H9 (cell line): Measurements from ENCODE around the gene BMERB1. TPM values are rescaled to one million over a fixed set of nuclear protein-coding genes. Genes with fewer than 3 reads are reported as not detected.

Experiments used
- DNase-seq: peaks from one replicate; pipeline ENCODE4 v3.0.0-alpha.2; 2017
- H2AFZ ChIP-seq: one replicate; pipeline ENCODE4 v1.6.1; 2013; ENCODE audit warnings: mild to moderate bottlenecking, low read length, control low read depth, moderate library complexity
- H2AK5ac ChIP-seq: 2 replicates; pipeline ENCODE4 v1.6.1; 2013; ENCODE audit warnings: low read length, control low read depth, mixed read lengths; ENCODE audit not compliant: insufficient read length
- H2BK120ac ChIP-seq: one replicate; pipeline ENCODE4 v1.6.1; 2013; ENCODE audit warnings: low read depth, mild to moderate bottlenecking, low read length, control low read depth, inconsistent platforms; ENCODE audit not compliant: poor library complexity, severe bottlenecking
- H2BK12ac ChIP-seq: 2 replicates; pipeline ENCODE4 v1.6.1; 2013; ENCODE audit warnings: low read length, control low read depth, mixed read lengths, low read depth; ENCODE audit not compliant: insufficient read length
- H2BK15ac ChIP-seq: 2 replicates; pipeline ENCODE4 v1.6.1; 2013; ENCODE audit warnings: low read depth, low read length, control low read depth
- H2BK20ac ChIP-seq: one replicate; pipeline ENCODE4 v1.6.1; 2013; ENCODE audit warnings: low read depth, mild to moderate bottlenecking, low read length, control low read depth, inconsistent platforms; ENCODE audit not compliant: poor library complexity, severe bottlenecking
- H2BK5ac ChIP-seq: 2 replicates; pipeline ENCODE4 v1.6.1; 2013; ENCODE audit warnings: low read length, control low read depth, mixed read lengths; ENCODE audit not compliant: insufficient read length
- H3K14ac ChIP-seq: 2 replicates; pipeline ENCODE4 v1.6.1; 2013; ENCODE audit warnings: low read length, control low read depth; ENCODE audit not compliant: insufficient read depth
- H3K18ac ChIP-seq: 2 replicates; pipeline ENCODE4 v1.6.1; 2013; ENCODE audit warnings: low read depth, mild to moderate bottlenecking, mixed read lengths, low read length, control low read depth; ENCODE audit not compliant: insufficient read length
- H3K23ac ChIP-seq: 2 replicates; pipeline ENCODE4 v1.6.1; 2013; ENCODE audit warnings: low read length, control low read depth, mixed read lengths, low read depth; ENCODE audit not compliant: insufficient read length
- H3K23me2 ChIP-seq: 2 replicates; pipeline ENCODE4 v1.6.1; 2013; ENCODE audit warnings: low read depth, mild to moderate bottlenecking, mixed read lengths, low read length, control low read depth; ENCODE audit not compliant: insufficient read length, poor library complexity, severe bottlenecking
- H3K27ac ChIP-seq: 2 replicates; pipeline ENCODE4 v1.5.1; 2013; ENCODE audit warnings: low read length, control low read depth, mixed read lengths, low read depth; ENCODE audit not compliant: insufficient read length
- H3K27me3 ChIP-seq: 2 replicates; pipeline ENCODE4 v1.6.1; 2013; ENCODE audit warnings: low read length, control low read depth, inconsistent platforms; ENCODE audit not compliant: insufficient read depth
- H3K4ac ChIP-seq: 2 replicates; pipeline ENCODE4 v1.6.1; 2013; ENCODE audit warnings: low read depth, mild to moderate bottlenecking, control low read depth, inconsistent platforms, low read length, moderate library complexity
- H3K4me1 ChIP-seq: 2 replicates; pipeline ENCODE4 v1.6.1; 2013; ENCODE audit warnings: low read length, control low read depth, inconsistent platforms; ENCODE audit not compliant: insufficient read depth
- H3K4me2 ChIP-seq: 2 replicates; pipeline ENCODE4 v1.6.1; 2013; ENCODE audit warnings: low read length, control low read depth, mixed read lengths; ENCODE audit not compliant: insufficient read length, insufficient read depth
- H3K56ac ChIP-seq: 2 replicates; pipeline ENCODE4 v1.6.1; 2013; ENCODE audit warnings: low read depth, mild to moderate bottlenecking, mixed read lengths, low read length, control low read depth; ENCODE audit not compliant: insufficient read length
- H3K79me1 ChIP-seq: 2 replicates; pipeline ENCODE4 v1.6.1; 2013; ENCODE audit warnings: low read depth, mild to moderate bottlenecking, moderate library complexity, low read length, control low read depth, inconsistent platforms; ENCODE audit not compliant: insufficient read depth, poor library complexity, severe bottlenecking
- H3K79me2 ChIP-seq: 2 replicates; pipeline ENCODE4 v1.6.1; 2013; ENCODE audit warnings: low read length, control low read depth, inconsistent platforms; ENCODE audit not compliant: insufficient read depth
- H3K9ac ChIP-seq: 2 replicates; pipeline ENCODE4 v1.6.1; 2013; ENCODE audit warnings: low read length, control low read depth, mixed read lengths; ENCODE audit not compliant: insufficient read length; ENCODE audit errors: extremely low read depth
- H3K9me3 ChIP-seq: one replicate; pipeline ENCODE4 v1.6.1; 2013; ENCODE audit warnings: low read depth, low read length, inconsistent platforms; ENCODE audit not compliant: control insufficient read depth
- H3T11ph ChIP-seq: one replicate; pipeline ENCODE4 v1.6.1; 2013; ENCODE audit warnings: mild to moderate bottlenecking, low read length, control low read depth, inconsistent platforms
- H4K20me1 ChIP-seq: one replicate; pipeline ENCODE4 v1.6.1; 2013; ENCODE audit not compliant: control insufficient read depth, insufficient read length, insufficient read depth
- H4K5ac ChIP-seq: 2 replicates; pipeline ENCODE4 v1.6.1; 2013; ENCODE audit warnings: low read depth, mild to moderate bottlenecking, mixed read lengths, low read length, control low read depth; ENCODE audit not compliant: insufficient read length
- H4K8ac ChIP-seq: replicated peaks from 2 replicates; pipeline ENCODE4 v1.6.1; 2013; ENCODE audit warnings: low read length, control low read depth, mixed read lengths, low read depth; ENCODE audit not compliant: insufficient read length
- H4K91ac ChIP-seq: 2 replicates; pipeline ENCODE4 v1.6.1; 2013; ENCODE audit warnings: low read depth, mild to moderate bottlenecking, moderate library complexity, mixed read lengths, low read length, control low read depth; ENCODE audit not compliant: insufficient read length
- H3K27ac Mint-ChIP-seq, 3 experiments: 2 replicates in 2 of 3; 3 replicates in 1 of 3; pipeline ENCODE4 v1.8.0; 2020 to 2021; ENCODE audit warnings: mixed read lengths in 3 of 3, mild to moderate bottlenecking in 1 of 3, moderate library complexity in 1 of 3
- H3K27me3 Mint-ChIP-seq: 2 replicates; pipeline ENCODE4 v1.8.0; 2021; ENCODE audit warnings: low read depth, mild to moderate bottlenecking, moderate library complexity, mixed read lengths
- H3K36me3 Mint-ChIP-seq, 3 experiments: 2 replicates in 2 of 3; 3 replicates in 1 of 3; pipeline ENCODE4 v1.8.0; 2020 to 2021; ENCODE audit warnings: low read depth in 3 of 3, mixed read lengths in 3 of 3; ENCODE audit not compliant: insufficient read depth in 1 of 3
- H3K4me1 Mint-ChIP-seq, 2 experiments: 2 replicates each; pipeline ENCODE4 v1.8.0; 2020; ENCODE audit warnings: mixed read lengths in 2 of 2
- H3K4me3 Mint-ChIP-seq, 2 experiments: 2 replicates in 1 of 2; 3 replicates in 1 of 2; pipeline ENCODE4 v1.8.0; 2020 to 2021; ENCODE audit warnings: mild to moderate bottlenecking in 2 of 2, mixed read lengths in 2 of 2, moderate library complexity in 1 of 2
- H3K9me3 Mint-ChIP-seq, 2 experiments: 2 replicates in 1 of 2; 3 replicates in 1 of 2; pipeline ENCODE4 v1.8.0; 2020; ENCODE audit warnings: mild to moderate bottlenecking in 2 of 2, mixed read lengths in 2 of 2, moderate library complexity in 1 of 2
- CTCF ChIP-seq: fragments of 200-600 bp; sonication (generic); conservative IDR thresholded peaks from 3 replicates; pipeline ENCODE4 v1.8.0; 2021; ENCODE audit warnings: antibody characterized with exemption, mild to moderate bottlenecking
- WGBS: extraction: QIAGEN DNeasy Blood & Tissue Kit; methylation state at CpG from one replicate; pipeline ENCODE4 v1.1.7; 2013; ENCODE audit warnings: missing lambda C conversion rate, low lambda C conversion rate, mixed read lengths; ENCODE audit not compliant: insufficient read length; ENCODE audit errors: extremely low coverage; 5-methylcytosine and 5-hydroxymethylcytosine counted together
- total RNA-seq: library from RNA; stranded (reverse); gene quantifications from 2 replicates; pipeline ENCODE4 v1.2.1, GENCODE V29; 2021

The BMERB1 gene
- total RNA-seq, 1 experiment from 2014 or later: 19.5 TPM

- Histone ChIP-seq H3K56ac (no peak overlapping the region), H2BK5ac (no peak overlapping the region), H4K20me1 (no peaks in the 10 kb centered on the region), H3K27me3 (no peaks in the 10 kb centered on the region), H2BK15ac (no peak overlapping the region), H3K18ac (no peak overlapping the region), H2BK120ac (no peak overlapping the region), H2BK12ac (no peak overlapping the region), H3K79me1 (no peaks in the 10 kb centered on the region), H3T11ph (no peak overlapping the region), H3K4me2 (no peak overlapping the region), H2BK20ac (no peak overlapping the region), H3K79me2 (no peaks in the 10 kb centered on the region), H2AK5ac (no peak overlapping the region), H4K8ac (no peak overlapping the region), H3K9ac (no peak overlapping the region), H3K27ac (no peak overlapping the region), H3K23me2 (no peaks in the 10 kb centered on the region), H3K23ac (no peak overlapping the region), H4K91ac (no peak overlapping the region), H2AFZ (no peak overlapping the region), H3K4me1 (peaks cover 2% of the 10 kb centered on the region; the same call in 1 of the 2 replicates), H3K14ac (no peak overlapping the region), H3K9me3 (no peaks in the 10 kb centered on the region), H4K5ac (no peak overlapping the region), H3K4ac (no peak overlapping the region)
- Mint-ChIP-seq H3K27me3 (no peaks in the 10 kb centered on the region), H3K27ac (peak overlapping the region in 2 of 3 experiments; percentile 65 to 86; a peak in 4 of 7 replicates), H3K4me3 (no peak overlapping the region), H3K36me3 (peaks cover 5 to 10% (median 6%) of the 10 kb centered on the region in 3 experiments; a peak in 6 of 7 replicates), H3K4me1 (peaks cover 15 to 21% of the 10 kb centered on the region in 2 experiments), H3K9me3 (no peaks in the 10 kb centered on the region; a peak in 1 of 5 replicates)
- TF ChIP-seq CTCF: no peak
- WGBS: no CpG with 5 or more reads among the region's 6 CpGs
- DNase-seq: no peak
Observed at GRCh38 chr16:15571557-15571956, 137.2 kb downstream of the BMERB1 start.
